Suprapubic skin (tissue), 3 donors: ENCODE measurements around the gene PTPRF.

Experiments
- EP300 ChIP-seq: sonication (generic); formaldehyde crosslinking; IDR thresholded peaks from one replicate; pipeline ENCODE4 v1.6.1; 2017; ENCODE audit warnings: antibody characterized with exemption
- POLR2A ChIP-seq, 2 donors: fragments of 450-650 bp; IDR thresholded peaks; one replicate each; pipeline ENCODE4 v1.6.1; 2017; ENCODE audit warnings: antibody characterized with exemption in 2 of 2, mild to moderate bottlenecking in 2 of 2, moderate library complexity in 2 of 2
- TF ChIP-seq, protein P1 (sequence below), 2 donors: fragments of 200-600 bp in 1 of 2; fragments of 450-650 bp in 1 of 2; sonication (generic) in 1 of 2; IDR thresholded peaks; one replicate each; pipeline ENCODE4 v1.5.1; 2016 to 2019; ENCODE audit warnings: antibody characterized with exemption in 2 of 2, mild to moderate bottlenecking in 1 of 2, moderate library complexity in 1 of 2

DNA sequence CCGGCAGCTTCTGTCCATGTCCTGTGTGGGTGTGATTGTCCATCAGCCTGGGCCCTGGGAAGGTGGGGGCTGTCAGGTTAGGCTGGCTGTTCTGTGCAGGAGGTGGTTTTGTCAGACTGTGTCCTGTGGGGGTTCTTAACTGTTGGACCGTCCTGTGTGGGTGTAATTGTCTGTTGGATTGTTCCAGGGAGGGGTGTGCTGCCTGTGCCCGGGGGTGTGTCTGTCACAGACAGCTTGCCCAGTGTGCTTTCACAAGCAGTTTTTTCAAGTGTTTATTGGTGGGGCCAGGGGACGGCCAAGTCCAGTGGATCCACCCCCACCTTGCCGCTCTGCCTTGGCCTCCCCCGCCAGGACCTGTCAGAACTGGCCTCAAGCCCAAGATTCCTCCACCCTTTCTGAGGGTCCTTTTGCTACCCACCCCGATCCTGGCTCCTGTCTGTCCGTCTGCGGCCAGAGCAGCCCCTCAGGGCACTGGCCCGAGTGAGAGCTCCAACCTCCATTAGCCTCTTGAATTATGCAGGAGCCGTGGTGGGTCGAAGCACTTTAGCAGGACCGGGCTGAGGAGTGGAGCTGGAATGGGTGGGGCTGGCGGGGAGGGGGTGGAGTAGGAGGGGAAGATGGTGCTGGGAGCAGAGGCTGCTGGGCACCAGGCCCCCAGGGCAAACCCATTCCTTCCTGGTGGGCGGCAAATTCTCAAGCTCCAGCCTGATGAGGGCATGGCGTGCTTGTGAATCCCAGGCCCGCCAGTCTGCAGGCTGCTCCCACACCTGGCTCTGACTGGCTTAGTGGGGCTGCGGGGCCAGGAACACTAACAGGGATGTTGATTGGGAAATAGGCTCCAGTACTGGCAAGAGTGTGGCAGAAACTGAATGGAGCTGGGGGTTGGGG, 47.2 kb downstream of the PTPRF start:
- TF ChIP-seq, protein P1, sequence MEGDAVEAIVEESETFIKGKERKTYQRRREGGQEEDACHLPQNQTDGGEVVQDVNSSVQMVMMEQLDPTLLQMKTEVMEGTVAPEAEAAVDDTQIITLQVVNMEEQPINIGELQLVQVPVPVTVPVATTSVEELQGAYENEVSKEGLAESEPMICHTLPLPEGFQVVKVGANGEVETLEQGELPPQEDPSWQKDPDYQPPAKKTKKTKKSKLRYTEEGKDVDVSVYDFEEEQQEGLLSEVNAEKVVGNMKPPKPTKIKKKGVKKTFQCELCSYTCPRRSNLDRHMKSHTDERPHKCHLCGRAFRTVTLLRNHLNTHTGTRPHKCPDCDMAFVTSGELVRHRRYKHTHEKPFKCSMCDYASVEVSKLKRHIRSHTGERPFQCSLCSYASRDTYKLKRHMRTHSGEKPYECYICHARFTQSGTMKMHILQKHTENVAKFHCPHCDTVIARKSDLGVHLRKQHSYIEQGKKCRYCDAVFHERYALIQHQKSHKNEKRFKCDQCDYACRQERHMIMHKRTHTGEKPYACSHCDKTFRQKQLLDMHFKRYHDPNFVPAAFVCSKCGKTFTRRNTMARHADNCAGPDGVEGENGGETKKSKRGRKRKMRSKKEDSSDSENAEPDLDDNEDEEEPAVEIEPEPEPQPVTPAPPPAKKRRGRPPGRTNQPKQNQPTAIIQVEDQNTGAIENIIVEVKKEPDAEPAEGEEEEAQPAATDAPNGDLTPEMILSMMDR (IDR thresholded peaks at IDR 0.05), result no peak
- TF ChIP-seq EP300, result no peak
- TF ChIP-seq POLR2A (IDR thresholded peaks at IDR 0.05), result no peak
